ENCODE measurements around the gene NXPH1.

NXPH1 gene

GRCh38 chr7:8605221-8605620 lies 171.8 kb downstream of the NXPH1 start:
- H3K4me3 ChIP-seq (replicated peaks; ENCODE audit: low read depth, low read length), result no peak overlapping the region
- no peak for DNase-seq (ENCODE audit: low read depth)
- TF ChIP-seq, protein P1, sequence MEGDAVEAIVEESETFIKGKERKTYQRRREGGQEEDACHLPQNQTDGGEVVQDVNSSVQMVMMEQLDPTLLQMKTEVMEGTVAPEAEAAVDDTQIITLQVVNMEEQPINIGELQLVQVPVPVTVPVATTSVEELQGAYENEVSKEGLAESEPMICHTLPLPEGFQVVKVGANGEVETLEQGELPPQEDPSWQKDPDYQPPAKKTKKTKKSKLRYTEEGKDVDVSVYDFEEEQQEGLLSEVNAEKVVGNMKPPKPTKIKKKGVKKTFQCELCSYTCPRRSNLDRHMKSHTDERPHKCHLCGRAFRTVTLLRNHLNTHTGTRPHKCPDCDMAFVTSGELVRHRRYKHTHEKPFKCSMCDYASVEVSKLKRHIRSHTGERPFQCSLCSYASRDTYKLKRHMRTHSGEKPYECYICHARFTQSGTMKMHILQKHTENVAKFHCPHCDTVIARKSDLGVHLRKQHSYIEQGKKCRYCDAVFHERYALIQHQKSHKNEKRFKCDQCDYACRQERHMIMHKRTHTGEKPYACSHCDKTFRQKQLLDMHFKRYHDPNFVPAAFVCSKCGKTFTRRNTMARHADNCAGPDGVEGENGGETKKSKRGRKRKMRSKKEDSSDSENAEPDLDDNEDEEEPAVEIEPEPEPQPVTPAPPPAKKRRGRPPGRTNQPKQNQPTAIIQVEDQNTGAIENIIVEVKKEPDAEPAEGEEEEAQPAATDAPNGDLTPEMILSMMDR (IDR thresholded peaks at IDR 0.05; ENCODE audit: low read length, missing control alignments), result no peak

DNA sequence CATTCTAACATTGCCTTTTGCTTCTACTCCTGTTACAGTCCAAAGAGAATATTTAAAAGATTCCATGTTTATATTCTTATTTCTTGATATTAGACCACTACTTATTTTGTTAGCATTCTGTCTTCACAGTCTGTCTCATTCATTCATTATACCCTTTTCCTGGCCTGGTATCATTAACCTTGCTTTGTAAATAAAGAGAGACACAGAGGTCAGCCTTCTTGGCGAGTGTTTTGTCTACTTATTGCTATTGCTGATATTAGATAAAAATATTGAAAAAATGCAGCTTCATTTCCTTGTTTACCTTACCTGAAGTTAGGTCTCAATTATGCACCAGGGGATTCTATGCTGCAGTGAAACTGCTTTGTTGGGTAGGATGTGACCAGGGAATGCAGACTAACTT lies 179.2 kb downstream of the NXPH1 start:
- no peak for DNase-seq (ENCODE audit: low read depth)
- H3K4me3 ChIP-seq (replicated peaks; ENCODE audit: low read depth, low read length), result no peak overlapping the region
- TF ChIP-seq, protein P1 (IDR thresholded peaks at IDR 0.05; ENCODE audit: low read length, missing control alignments), result no peak

DNA sequence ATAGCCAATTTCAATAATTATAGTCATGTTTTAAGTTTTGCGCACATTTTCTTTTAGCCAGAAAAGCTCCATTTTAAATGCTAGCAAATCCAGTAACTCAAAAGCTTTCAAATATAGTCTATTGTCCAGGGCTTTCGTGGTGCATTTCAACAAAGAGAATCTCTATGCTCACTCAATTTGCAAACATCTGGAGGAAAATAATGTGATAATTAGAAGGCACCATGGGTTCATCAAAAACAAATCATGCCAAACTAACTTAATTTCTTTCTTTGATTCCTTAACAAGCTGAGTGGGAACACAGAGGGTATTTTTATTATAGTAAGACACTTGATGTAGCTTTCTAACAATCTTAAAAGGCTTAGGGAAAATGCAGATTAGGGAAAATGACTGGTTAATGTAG lies 179.8 kb downstream of the NXPH1 start:
- no peak overlapping the region for H3K4me3 ChIP-seq (replicated peaks; ENCODE audit: low read depth, low read length)
- no peak for DNase-seq (ENCODE audit: low read depth)
- TF ChIP-seq, protein P1 (IDR thresholded peaks at IDR 0.05; ENCODE audit: low read length, missing control alignments), result no peak

GRCh38 chr7:8615019-8615418 lies 181.6 kb downstream of the NXPH1 start:
- TF ChIP-seq, protein P1 (IDR thresholded peaks at IDR 0.05; ENCODE audit: low read length, missing control alignments), result no peak
- H3K4me3 ChIP-seq (replicated peaks; ENCODE audit: low read depth, low read length), result no peak overlapping the region
- no peak for DNase-seq (ENCODE audit: low read depth)

- no peak for DNase-seq (ENCODE audit: low read depth)
- TF ChIP-seq, protein P1 (IDR thresholded peaks at IDR 0.05; ENCODE audit: low read length, missing control alignments), result no peak
- no peak overlapping the region for H3K4me3 ChIP-seq (replicated peaks; ENCODE audit: low read depth, low read length)
Observed at GRCh38 chr7:8618441-8619070, 185.1 kb downstream of the NXPH1 start.

DNA sequence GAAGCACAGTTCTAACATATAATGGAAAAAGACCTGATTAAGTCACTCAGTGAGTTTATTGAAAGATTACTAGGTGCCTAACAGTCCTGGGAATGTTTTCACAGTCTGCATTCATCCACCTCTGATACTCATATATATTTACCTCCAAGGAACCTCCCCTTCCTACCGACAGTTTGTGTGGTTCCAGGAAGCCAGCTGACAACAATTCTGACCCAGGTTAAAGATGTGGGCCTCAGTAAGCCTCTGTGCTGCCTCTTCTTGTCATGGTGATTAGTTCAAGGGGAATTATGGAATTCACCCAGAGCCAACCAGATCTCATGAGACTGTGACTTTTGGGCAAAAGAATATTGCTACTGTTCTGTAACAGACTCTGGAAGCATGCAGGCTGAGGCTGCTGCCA lies 186.8 kb downstream of the NXPH1 start:
- TF ChIP-seq, protein P1 (IDR thresholded peaks at IDR 0.05; ENCODE audit: low read length, missing control alignments), result no peak
- H3K4me3 ChIP-seq (replicated peaks; ENCODE audit: low read depth, low read length), result no peak overlapping the region
- DNase-seq (ENCODE audit: low read depth), result no peak

DNA sequence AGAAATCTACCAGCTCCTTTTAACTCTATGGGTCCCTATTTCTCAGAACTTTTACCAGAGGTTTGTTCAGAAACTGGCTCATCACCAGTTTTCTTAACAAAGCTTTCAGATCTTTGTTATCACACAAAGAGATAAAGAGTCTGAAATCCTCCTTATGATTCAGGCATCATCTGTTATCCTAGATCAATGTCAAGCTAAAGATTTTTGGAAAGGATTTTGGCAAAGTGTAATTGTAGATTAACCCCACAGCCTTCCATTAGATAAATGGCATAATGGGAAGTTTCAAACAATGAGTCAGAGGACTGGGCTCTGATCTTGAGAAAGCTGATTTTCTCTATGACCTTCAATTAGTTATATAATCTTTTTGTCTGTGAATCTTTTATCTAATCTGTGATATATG lies 192.2 kb downstream of the NXPH1 start:
- TF ChIP-seq, protein P1 (IDR thresholded peaks at IDR 0.05; ENCODE audit: low read length, missing control alignments), result no peak
- no peak for DNase-seq (ENCODE audit: low read depth)
- no peak overlapping the region for H3K4me3 ChIP-seq (replicated peaks; ENCODE audit: low read depth, low read length)
